HPDE6-E6E7 (cell line): Measurements from ENCODE around the gene ZDHHC16.
A peak's percentile ranks its signal among the peaks of the same experiment; 100 is the strongest.
"Not testable (repeated sequence)": the region's sequence is repeated elsewhere in the genome, so short reads cannot be mapped to it uniquely, and the experiment has no call there.

Source experiments
- DNase-seq: peaks from one replicate; pipeline ENCODE4 v3.0.0; 2011; ENCODE audit warnings: missing footprints; ENCODE audit errors: extremely low spot score

Gene ZDHHC16

DNA sequence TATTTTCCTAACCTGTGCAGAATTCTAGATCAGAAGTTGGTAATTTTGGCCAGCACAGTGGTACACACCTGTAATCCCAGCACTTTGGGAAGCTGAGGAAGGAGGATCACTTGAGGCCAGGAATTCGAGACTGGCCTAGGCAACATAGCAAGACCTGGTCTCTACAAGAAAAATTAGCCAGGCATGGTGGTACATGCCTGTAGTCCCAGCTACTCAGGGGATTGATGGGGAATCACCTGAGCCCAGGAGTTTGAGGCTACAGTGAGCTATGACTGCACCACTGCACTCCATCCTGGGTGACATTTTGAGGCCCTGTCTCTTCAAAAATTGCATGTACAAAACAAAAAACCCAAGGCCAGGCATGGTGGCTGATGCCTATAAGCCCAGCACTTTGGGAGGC lies 11.4 kb upstream of the ZDHHC16 start:
- no peak for DNase-seq

DNA sequence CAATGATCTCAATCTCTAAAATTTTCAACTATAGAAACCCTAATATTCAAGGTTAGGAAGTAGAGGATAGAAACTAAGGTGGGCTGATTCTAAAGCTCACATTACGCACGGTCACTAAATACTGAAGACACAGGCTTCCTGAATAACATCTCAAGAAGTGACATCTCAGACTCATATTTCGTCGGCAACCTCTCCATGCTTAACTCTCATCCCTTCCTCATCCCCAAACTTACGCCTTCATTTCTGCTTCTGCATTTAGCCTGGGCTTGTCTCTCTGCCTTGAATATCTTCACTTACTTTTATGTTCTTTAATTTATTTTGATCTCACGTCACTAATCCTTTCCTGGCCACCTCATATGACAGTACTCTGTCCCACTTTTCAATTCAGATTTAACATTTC lies 10.8 kb upstream of the ZDHHC16 start:
- DNase-seq = no peak

DNA sequence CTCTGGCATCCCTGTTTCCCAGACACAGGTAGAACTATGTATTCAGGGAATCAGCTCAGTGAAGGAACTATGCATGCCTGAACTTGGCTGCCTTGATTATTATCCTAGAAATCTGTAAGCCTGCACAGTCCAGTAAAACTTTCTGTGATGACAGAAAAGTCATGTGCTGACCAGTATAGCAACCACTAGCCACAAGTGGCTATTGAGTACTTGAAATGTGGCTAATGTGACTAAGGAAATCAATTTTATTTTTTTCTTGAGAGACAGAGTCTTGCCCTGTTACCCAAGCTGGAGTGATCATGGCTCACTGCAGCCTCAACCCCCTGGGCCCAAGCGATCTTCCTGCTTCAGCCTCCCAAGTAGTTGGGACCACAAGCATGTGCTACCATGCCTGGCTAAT lies 3.7 kb upstream of the ZDHHC16 start:
- DNase-seq = no peak

DNA sequence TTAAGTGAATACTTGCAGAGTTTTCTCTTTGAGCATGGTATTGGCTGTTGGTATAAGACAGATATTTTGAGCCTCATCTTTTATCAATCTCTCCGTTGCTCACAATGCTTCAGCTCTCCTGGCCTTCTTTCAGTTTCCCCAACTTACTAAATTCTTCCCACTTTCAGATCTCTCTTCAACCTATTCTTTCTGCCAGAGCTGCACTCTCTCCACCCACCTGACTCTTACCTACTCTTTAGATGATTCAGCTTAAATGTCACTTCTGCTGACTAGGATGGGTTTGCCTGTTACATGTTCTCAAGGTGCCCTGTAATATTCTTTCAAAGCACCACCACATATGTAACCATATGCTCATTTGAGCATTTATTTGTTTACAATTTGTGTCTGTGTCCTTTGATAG lies 1.8 kb upstream of the ZDHHC16 start:
- no peak for DNase-seq

GRCh38 chr10:97445357-97445721 lies 636 bp upstream of the ZDHHC16 start:
- no peak for DNase-seq

DNA sequence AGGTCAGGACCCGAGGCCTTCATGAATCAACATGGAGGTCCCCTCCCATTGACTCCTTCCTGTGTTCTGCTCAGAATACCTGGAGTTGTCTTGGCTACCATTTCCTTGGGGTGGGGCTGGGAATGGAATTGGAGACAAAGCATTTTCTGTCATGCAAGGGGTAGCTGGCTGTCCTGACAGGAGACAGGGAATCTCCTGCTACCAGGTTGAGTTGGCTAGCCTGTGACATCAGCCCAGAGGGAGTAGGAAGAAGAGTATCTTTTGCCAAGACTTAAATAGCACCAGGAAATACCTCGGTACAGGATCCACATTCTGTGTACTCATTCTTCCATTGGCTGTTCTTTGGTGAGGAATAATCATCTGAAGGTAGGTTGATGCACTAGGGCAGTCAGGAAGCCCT lies 4.9 kb downstream of the ZDHHC16 start:
- DNase-seq = no peak

- no peak for DNase-seq
These were observed 5.6 kb downstream of the ZDHHC16 start for GRCh38 chr10:97451605-97452004.

- no peak for DNase-seq
These were observed 6.4 kb downstream of the ZDHHC16 start for GRCh38 chr10:97452352-97452751.

DNA sequence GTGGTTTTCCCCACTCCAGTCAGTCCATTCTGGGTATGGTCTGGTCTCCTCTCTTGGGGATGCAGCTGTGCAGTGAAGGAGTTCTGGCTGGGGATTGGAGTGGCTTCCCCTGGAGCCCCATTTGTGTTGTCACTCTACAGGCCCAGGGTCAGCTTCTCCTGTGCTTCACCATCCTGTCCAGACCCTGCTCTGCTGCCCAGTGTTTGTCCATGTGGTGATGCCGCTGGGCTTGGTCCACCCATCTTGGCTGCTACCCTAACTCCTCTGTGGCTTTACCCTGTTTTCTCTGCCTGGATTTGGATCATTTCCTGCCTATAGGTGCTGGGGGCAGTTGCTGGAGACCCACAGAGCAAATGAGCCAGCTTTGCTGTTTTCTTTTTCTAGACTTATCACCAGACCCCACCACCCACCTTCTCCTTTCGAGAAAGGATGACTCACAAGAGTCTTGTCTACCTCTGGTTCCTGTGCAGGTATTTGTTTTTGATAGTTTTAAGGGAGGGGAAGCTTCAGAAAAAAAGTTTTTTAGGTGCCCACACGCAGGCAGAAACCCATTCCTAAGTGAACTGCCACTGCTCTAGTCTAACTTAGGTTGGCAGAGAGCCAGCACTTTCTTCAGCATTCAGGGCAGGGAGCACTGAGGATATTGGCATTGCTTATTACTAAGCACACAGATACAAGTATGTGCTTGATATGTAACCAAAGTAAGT lies 8.5 kb downstream of the ZDHHC16 start:
- no peak for DNase-seq

GRCh38 chr10:97456034-97456685 lies 10.2 kb downstream of the ZDHHC16 start:
- no peak for DNase-seq

- DNase-seq = no peak
These were observed 10.7 kb downstream of the ZDHHC16 start for GRCh38 chr10:97456686-97457065.

GRCh38 chr10:97459111-97459510 lies 13.1 kb downstream of the ZDHHC16 start:
- no peak for DNase-seq

- no peak for DNase-seq
These were observed 14.0 kb downstream of the ZDHHC16 start for GRCh38 chr10:97459933-97460332.

DNA sequence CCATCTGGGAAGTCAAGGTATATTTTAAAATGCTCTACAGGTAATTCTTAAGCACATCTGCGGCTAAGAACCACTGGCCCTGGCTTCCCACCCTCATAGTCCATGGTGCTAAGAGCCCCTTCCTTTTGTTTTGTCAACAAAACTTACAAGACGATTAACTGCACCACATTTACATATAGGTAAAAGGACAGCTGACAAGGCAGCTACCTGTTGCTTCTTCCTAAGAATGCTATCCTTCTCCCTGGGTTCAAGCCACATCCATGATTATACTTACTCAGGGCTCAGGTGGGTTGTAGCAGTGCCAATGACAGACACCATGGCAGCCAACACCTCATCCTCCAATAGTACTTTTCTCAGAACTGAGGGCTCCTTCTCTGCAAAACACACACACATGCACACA lies 16.3 kb downstream of the ZDHHC16 start:
- no peak for DNase-seq

DNA sequence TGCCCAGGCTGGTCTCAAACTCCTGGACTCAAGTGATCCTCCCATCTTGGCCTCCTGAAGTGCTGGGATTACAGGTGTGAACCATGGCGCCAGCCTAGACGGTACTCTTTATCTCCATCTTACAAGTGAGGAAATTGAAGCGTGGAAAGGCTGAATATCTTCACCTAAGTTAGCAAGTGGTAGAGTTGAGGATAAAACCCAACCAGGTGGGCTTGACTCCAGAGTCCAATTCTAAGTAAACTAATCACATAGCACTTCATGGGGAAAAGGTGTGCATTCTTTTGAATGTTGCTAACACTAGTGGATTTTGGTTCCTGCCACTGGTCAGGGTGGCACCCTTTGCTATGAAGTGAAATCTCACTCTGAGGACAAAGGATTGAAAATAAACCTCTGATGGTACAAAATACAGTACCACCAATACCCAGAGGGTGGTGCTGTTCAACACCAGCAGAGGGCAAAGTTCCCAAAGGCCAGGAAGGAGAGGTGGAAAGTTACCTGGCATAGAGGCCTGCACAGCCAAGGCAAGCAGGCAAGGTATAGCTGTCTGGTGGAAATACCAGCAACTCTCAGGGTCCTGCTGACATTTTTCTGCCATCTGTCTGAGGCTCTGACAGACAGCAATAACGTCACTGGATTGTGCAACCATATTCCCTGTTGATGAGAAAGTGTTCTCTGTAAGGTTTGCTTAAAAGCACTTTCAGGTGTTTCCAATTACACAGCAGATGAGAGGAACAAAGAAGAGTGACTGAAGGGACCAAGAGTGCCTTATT lies 17.6 kb downstream of the ZDHHC16 start:
- peak; percentile 61 for DNase-seq

DNA sequence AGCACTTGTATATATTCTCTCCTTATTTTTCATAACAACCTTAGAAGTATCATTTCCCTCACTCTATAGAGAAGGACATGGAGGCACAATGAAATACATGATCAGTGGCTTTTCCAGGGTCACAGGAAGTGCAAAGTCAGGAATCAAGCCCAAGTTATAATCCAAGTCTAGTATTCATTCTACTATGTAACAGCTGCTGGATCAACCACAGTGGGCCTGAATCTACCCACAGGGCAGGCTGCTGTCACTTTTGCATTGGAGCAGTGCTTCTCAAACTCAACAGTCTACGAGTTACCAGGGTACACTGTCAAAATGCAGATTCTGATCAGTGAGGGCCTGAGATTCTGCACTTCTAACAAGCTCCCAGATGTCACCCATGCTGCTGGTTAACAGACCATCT lies 18.3 kb downstream of the ZDHHC16 start:
- DNase-seq = no peak

DNA sequence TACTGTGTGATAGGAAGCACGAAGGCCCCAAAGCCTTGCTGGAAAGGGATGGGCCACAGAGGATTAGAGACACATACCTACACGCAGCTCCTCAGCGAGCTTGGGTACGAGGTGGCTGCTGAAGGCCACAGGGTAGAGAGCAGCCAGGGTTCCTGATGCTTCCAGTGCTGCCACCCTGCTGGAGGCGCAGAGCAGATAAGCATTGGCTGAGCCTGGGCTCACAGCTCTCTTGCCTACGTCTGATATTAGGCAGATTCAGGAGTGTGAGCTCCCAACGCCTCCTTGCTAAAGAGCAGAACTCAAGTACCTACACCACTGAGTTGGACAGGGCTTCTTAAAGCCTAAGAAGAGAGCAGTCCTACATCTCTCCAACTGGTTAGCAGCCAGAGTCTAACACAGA lies 20.0 kb downstream of the ZDHHC16 start:
- DNase-seq = no peak

- no peak for DNase-seq
These were observed 20.8 kb downstream of the ZDHHC16 start for GRCh38 chr10:97466755-97467154.

DNA sequence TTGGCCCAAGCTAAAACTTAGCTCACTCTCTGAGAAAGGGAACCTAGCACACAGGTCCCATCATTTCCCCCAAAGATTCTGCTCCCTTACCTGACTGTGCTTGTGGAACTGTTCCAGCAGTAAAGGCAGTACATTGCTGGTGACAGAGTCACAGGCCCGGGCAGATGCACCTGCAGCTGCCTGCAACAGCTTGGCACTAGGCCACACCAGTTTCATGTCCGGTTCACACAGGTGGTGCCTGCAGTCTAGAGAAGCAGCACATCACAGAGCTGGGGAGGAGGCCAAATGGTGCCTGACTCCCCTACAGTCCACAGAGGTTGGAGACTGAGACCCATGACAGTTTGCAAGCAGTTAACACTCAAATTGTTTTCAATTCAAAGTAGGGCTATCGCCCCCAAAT lies 22.2 kb downstream of the ZDHHC16 start:
- no peak for DNase-seq

GRCh38 chr10:97468781-97469180 lies 22.8 kb downstream of the ZDHHC16 start:
- DNase-seq = not testable (repeated sequence)

- DNase-seq = no peak
These were observed 28.9 kb downstream of the ZDHHC16 start for GRCh38 chr10:97474918-97475317.

- DNase-seq = no peak
These were observed 30.1 kb downstream of the ZDHHC16 start for GRCh38 chr10:97475936-97476594.
